RKO (cell line): ENCODE data around the gene LAMB1.
"Not testable (repeated sequence)": the region's sequence is repeated elsewhere in the genome, so short reads cannot be mapped to it uniquely, and the experiment has no call there.

Experiments
- DNase-seq: peaks from one replicate; pipeline ENCODE4 v3.0.0-alpha.2; 2016; ENCODE audit warnings: low spot score

Gene LAMB1

GRCh38 chr7:108002726-108003598 is at the start of gene LAMB1:
Gene LAMB1 (minus strand): TSS chr7:108003161. CDS start chr7:108002885, 276 bp downstream.
- peak; percentile 82 for DNase-seq

GRCh38 chr7:108051454-108051853 is 48.5 kb upstream of the LAMB1 start:
- DNase-seq, result no peak

- no peak for DNase-seq
Observed at GRCh38 chr7:108049962-108050361, 47.0 kb upstream of the LAMB1 start.

- DNase-seq, result no peak
Observed at GRCh38 chr7:108048422-108048821, 45.5 kb upstream of the LAMB1 start.

- DNase-seq, result no peak
Observed at GRCh38 chr7:108046952-108047506, 44.1 kb upstream of the LAMB1 start.

- DNase-seq, result no peak
Observed at GRCh38 chr7:108045669-108046068, 42.7 kb upstream of the LAMB1 start.

GRCh38 chr7:108045154-108045553 is 42.2 kb upstream of the LAMB1 start:
- no peak for DNase-seq

GRCh38 chr7:108044345-108044744 is 41.4 kb upstream of the LAMB1 start:
- no peak for DNase-seq

- DNase-seq, result no peak
Observed at GRCh38 chr7:108038986-108039385, 36.0 kb upstream of the LAMB1 start.

GRCh38 chr7:108037741-108038140 is 34.8 kb upstream of the LAMB1 start:
- DNase-seq, result no peak

GRCh38 chr7:108037140-108037539 is 34.2 kb upstream of the LAMB1 start:
- no peak for DNase-seq

- DNase-seq, result no peak
Observed at GRCh38 chr7:108034586-108034985, 31.6 kb upstream of the LAMB1 start.

GRCh38 chr7:108033776-108034497 is 31.0 kb upstream of the LAMB1 start:
- DNase-seq, result no peak

- not testable (repeated sequence) for DNase-seq
Observed at GRCh38 chr7:108033309-108033708, 30.3 kb upstream of the LAMB1 start.

GRCh38 chr7:108030516-108030915 is 27.6 kb upstream of the LAMB1 start:
- no peak for DNase-seq

GRCh38 chr7:108029034-108029433 is 26.1 kb upstream of the LAMB1 start:
- no peak for DNase-seq

GRCh38 chr7:108028111-108028510 is 25.1 kb upstream of the LAMB1 start:
- DNase-seq, result no peak

GRCh38 chr7:108027239-108027638 is 24.3 kb upstream of the LAMB1 start:
- no peak for DNase-seq

GRCh38 chr7:108026647-108027046 is 23.7 kb upstream of the LAMB1 start:
- no peak for DNase-seq

- no peak for DNase-seq
Observed at GRCh38 chr7:108026116-108026515, 23.2 kb upstream of the LAMB1 start.

GRCh38 chr7:108024538-108024937 is 21.6 kb upstream of the LAMB1 start:
- no peak for DNase-seq

GRCh38 chr7:108020585-108020984 is 17.6 kb upstream of the LAMB1 start:
- DNase-seq, result no peak

GRCh38 chr7:108018668-108019067 is 15.7 kb upstream of the LAMB1 start:
- no peak for DNase-seq
